Peyer's patch (tissue), 4 donors: Measurements from ENCODE around the gene RPS24.

ENCODE experiments used
- POLR2A ChIP-seq, 2 donors: fragments of 450-650 bp; IDR thresholded peaks; one replicate each; pipeline ENCODE4 v1.5.1; 2017; ENCODE audit warnings: antibody characterized with exemption in 2 of 2, mild to moderate bottlenecking in 2 of 2, moderate library complexity in 2 of 2
- TF ChIP-seq, protein P1 (sequence below), 6 experiments: fragments of 450-650 bp in 4 of 6; fragments of 200-600 bp in 2 of 6; sonication (generic) in 1 of 6; IDR thresholded peaks; one replicate each; pipeline ENCODE4 v1.5.1; 2017 to 2019; ENCODE audit warnings: antibody characterized with exemption in 6 of 6, mild to moderate bottlenecking in 3 of 6, moderate library complexity in 1 of 6

DNA sequence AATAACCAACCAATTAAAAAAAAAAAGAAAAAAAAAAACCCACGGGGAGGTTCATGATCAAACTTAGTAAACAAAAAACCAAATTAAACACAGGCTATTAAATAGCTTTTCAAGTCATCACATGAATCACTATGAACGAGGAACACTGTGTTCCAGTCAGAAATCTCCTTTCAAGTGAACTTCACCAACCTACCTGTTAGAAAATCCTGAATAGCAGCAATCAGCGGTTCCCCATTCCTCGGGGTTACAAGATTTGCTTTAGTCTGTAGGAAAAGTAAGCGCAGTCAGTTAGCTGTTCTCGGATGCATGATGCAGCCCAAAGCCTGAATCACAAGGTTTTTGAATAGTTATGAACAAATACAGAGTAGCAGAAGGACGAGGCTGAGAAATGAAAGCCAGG, 23.4 kb upstream of the RPS24 start:
- TF ChIP-seq, protein P1, sequence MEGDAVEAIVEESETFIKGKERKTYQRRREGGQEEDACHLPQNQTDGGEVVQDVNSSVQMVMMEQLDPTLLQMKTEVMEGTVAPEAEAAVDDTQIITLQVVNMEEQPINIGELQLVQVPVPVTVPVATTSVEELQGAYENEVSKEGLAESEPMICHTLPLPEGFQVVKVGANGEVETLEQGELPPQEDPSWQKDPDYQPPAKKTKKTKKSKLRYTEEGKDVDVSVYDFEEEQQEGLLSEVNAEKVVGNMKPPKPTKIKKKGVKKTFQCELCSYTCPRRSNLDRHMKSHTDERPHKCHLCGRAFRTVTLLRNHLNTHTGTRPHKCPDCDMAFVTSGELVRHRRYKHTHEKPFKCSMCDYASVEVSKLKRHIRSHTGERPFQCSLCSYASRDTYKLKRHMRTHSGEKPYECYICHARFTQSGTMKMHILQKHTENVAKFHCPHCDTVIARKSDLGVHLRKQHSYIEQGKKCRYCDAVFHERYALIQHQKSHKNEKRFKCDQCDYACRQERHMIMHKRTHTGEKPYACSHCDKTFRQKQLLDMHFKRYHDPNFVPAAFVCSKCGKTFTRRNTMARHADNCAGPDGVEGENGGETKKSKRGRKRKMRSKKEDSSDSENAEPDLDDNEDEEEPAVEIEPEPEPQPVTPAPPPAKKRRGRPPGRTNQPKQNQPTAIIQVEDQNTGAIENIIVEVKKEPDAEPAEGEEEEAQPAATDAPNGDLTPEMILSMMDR (IDR thresholded peaks at IDR 0.05) = no peak
- TF ChIP-seq POLR2A (IDR thresholded peaks at IDR 0.05) = no peak
